Mammary microvascular endothelial cell (primary cell): Measurements from ENCODE around the gene DNM2. TPM values are rescaled to one million over a fixed set of nuclear protein-coding genes. Genes with fewer than 3 reads are reported as not detected.

Experiments used
- total RNA-seq: library from RNA; depleted of rRNA; stranded (reverse); fragments of >200 nt; gene quantifications from 2 replicates; pipeline ENCODE4 v1.2.3, GENCODE V29; 2015

DNM2 gene
- 89.7 and 107 TPM in 2 replicates for total RNA-seq

DNA sequence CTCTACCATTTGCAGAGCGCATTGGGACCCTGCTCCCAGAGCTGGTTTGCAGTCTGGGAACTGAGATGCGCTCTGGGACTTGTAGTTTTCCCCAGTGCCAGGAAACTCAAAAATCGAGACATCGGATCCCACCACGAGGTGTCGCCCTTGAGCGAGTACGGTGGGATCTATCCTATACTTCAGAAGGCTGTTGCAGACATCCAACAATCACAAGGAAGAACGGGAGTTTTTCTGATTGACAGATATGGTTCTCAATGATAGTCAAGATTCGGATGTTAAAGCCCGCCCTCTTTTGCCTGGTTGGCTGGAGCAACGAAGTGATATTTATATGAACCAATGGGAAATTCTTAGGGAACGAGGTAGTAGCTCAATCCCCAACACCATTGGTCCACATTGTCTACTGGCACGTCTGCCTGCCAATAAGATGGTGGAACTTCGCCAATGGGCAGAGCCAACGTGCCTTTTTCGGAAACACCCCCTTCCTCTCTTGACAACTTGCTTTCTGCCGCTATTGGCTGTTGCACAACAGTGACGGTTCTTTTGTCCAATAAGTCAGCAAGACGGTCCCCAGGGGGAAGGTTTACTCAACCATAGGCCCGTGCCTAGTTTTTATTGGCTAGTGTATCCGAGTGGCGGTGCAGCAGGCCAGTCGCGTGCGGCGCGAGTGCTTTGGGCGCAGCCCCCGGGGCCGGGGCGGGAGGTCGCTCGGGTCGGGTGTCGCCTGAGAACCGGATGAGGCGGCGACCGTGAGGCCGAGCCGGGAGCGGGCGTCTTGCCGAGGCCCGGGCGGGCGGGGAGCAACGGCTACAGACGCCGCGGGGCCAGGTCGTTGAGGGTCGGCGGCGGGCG is at the start of gene DNM2:
Gene DNM2, plus strand, starts transcription at position 724 of the 849 bp plus-strand sequence. CDS start 164 bp downstream, outside the sequence.

DNA sequence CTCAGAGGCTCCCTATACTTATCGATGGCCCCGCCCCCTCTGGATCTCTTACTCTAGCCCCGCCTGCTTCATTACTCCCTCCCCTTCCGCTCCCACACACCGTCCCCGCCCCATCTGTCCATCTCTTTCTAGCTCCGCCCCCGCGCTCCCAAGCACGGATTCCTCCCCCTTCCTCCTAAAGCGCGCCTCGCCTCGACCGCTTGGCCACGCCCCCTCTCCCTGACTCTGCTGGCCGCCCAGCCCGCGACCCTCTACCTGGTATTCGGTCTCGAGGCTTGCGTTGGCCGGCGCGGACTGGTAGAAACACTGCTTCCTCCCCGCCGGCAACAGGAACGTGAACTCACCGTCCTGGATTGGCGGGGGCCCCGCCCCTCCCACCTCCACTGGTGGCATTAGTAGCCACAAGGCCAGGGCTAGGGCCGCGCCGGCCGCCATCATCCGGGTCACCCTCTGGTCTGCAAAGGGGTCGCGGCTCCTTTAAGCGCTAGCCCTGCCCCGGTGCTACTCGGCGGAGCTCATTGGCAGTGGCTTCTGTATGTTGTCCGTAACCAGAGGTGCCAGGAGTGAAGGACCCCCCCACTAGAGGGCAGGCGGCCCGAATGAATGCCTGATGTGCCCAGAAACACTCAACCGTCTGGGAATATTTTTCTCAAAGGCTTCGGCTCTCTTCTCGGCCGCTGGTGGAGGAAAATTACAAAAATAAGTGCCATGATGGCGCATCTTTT is 118.0 kb downstream of the DNM2 start, which contains the start of gene TMED1:
Gene TMED1, minus strand, starts transcription at position 459 of the 725 bp plus-strand sequence. Its CDS starts 21 bp downstream, at position 438.

DNA sequence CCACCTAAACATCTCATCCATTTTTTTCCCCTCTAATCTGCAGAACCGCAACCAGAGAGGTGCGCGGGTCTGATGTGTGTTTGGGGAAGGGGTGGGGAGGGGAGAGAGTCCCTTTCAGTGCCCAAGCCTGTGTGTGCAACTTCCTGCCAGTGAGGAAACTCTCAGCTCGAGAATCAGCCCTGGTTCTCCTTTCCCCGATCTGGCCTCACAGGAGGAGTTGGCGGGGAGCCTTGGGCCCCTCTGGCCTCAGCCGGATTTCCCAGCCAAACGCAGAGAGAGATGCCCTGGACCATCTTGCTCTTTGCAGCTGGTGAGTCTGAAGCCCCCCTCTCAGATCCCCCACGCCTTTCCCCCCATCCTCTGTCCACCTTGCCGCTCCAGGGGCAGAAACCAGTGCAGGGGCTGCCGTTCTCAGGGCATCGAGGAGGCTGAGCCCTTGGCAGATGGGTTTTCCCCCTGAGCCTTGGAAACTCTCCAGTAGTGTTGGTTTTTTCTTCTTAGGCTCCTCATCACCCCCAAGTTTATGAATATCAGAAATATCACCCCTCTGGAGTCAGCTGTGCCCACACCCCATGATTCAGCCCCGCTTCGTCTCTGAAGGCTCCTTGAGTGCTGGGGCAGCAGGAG is 130.5 kb downstream of the DNM2 start, which contains the start of gene C19orf38:
Gene C19orf38, plus strand, starts transcription at position 186 of the 627 bp plus-strand sequence. Its CDS starts 94 bp downstream, at position 280.

DNA sequence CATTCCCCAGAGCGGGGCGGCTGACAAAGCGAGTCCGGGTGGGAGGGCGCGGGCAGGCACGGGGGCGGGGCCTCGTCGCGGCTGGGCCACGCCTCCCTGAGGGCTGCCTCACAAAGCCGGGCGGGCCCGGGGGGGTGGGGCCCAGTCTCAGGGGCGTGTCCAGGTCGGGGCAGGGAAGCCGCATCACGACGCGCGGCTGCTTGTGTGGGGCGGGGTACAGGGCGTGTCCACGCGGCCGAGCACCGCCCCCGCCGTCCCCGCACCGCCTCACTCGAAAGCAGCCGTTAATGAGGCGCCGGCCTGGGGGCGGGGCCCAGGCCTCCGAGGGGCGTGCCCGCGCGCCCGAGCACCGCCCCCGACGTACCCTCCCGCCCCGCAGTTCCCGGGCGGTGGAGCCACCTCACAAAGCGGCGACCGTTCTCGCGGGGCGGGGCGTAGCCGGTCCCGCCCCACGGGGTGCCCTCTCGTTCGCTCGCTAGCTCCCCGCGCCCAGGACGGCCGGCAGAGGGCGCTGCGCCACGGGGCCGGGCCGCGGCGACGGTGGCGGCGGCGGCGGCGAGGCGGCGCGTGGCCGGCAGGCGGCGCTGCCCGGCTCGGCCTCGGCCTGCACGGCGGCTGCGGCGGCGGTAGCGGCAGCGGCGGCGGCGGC is 153.2 kb downstream of the DNM2 start, which contains the start of gene CARM1:
Gene CARM1, plus strand, starts transcription at position 599 of the 649 bp plus-strand sequence. CDS start 150 bp downstream, outside the sequence.

Other genes with a start within 250 kb of the DNM2 start
- 83.8 and 86.8 TPM in 2 replicates for gene KEAP1, start 214.7 kb upstream of the DNM2 start, total RNA-seq
- not detected in 2 replicates for gene S1PR5, start 200.6 kb upstream of the DNM2 start, total RNA-seq
- 24.6 and 28.9 TPM in 2 replicates for gene ATG4D, start 174.2 kb upstream of the DNM2 start, total RNA-seq
- 11.3 and 13.4 TPM in 2 replicates for gene KRI1, start 152.1 kb upstream of the DNM2 start, total RNA-seq
- gene CDKN2D, start 149.1 kb upstream of the DNM2 start, total RNA-seq: 5.5 and 7.5 TPM in 2 replicates
- not detected in 2 replicates for gene AP1M2, start 130.8 kb upstream of the DNM2 start, total RNA-seq
- 64.2 and 75.7 TPM in 2 replicates for gene SLC44A2, start 92.5 kb upstream of the DNM2 start, total RNA-seq
- 127 and 147 TPM in 2 replicates for gene ILF3, start 63.7 kb upstream of the DNM2 start, total RNA-seq
- 30.8 and 34.3 TPM in 2 replicates for gene QTRT1, start 16.6 kb upstream of the DNM2 start, total RNA-seq
- gene TMED1, start 118.1 kb downstream of the DNM2 start, total RNA-seq: 52.4 and 64.0 TPM in 2 replicates
- gene C19orf38, start 130.3 kb downstream of the DNM2 start, total RNA-seq: not detected in 2 replicates
- 36.0 and 42.9 TPM in 2 replicates for gene CARM1, start 153.5 kb downstream of the DNM2 start, total RNA-seq
- 52.8 and 58.6 TPM in 2 replicates for gene YIPF2, start 210.6 kb downstream of the DNM2 start, total RNA-seq
- 33.6 and 37.2 TPM in 2 replicates for gene TIMM29, start 210.7 kb downstream of the DNM2 start, total RNA-seq
- 90.7 and 102 TPM in 2 replicates for gene SMARCA4, start 243.0 kb downstream of the DNM2 start, total RNA-seq